Ascending aorta (tissue), 2 donors: ENCODE measurements around the gene BAD. TPM values are rescaled to one million over a fixed set of nuclear protein-coding genes. Genes with fewer than 3 reads are reported as not detected.

ENCODE experiments used
- DNase-seq, 2 donors: peaks; one replicate each; pipeline ENCODE4 v3.0.0-alpha.2; 2019; ENCODE audit warnings: low spot score in 2 of 2
- H3K27ac ChIP-seq, 2 donors: fragments of 200-600 bp; sonication (generic); one replicate each; pipeline ENCODE4 v1.5.1; 2016 to 2017; ENCODE audit warnings: mild to moderate bottlenecking in 1 of 2
- H3K27me3 ChIP-seq: fragments of 200-600 bp; sonication (generic); one replicate; pipeline ENCODE4 v1.5.1; 2017
- H3K36me3 ChIP-seq, 2 donors: fragments of 200-600 bp; sonication (generic); one replicate each; pipeline ENCODE4 v1.5.1; 2016
- H3K4me1 ChIP-seq, 2 donors: fragments of 200-600 bp; sonication (generic); one replicate each; pipeline ENCODE4 v1.5.1; 2016 to 2017; ENCODE audit warnings: mild to moderate bottlenecking in 1 of 2
- H3K4me3 ChIP-seq, 2 donors: fragments of 200-600 bp; sonication (generic); one replicate each; pipeline ENCODE4 v1.5.1; 2016 to 2017; ENCODE audit warnings: mild to moderate bottlenecking in 1 of 2
- H3K9me3 ChIP-seq, 2 donors: fragments of 200-600 bp; sonication (generic); one replicate each; pipeline ENCODE4 v1.5.1; 2016
- intact Hi-C: fragments of 100-400 bp; cut with DNase I; formaldehyde crosslinking; loops from one replicate; pipeline ENCODE4 v1.15.1; 2023
- total RNA-seq: library from RNA; depleted of rRNA; stranded (reverse); fragments of >200 nt; gene quantifications from one replicate; pipeline ENCODE4 v1.1.0, GENCODE V29; 2016
- TF ChIP-seq, protein P1 (sequence below), 3 experiments: fragments of 200-600 bp in 2 of 3; fragments of 450-650 bp in 1 of 3; sonication (generic) in 2 of 3; IDR thresholded peaks; one replicate each; pipeline ENCODE4 v1.5.1; 2016 to 2019; ENCODE audit warnings: antibody characterized with exemption in 3 of 3, mild to moderate bottlenecking in 1 of 3, moderate library complexity in 1 of 3

Gene BAD
- total RNA-seq, 1 donor from 2014 or later = 175 TPM

DNA sequence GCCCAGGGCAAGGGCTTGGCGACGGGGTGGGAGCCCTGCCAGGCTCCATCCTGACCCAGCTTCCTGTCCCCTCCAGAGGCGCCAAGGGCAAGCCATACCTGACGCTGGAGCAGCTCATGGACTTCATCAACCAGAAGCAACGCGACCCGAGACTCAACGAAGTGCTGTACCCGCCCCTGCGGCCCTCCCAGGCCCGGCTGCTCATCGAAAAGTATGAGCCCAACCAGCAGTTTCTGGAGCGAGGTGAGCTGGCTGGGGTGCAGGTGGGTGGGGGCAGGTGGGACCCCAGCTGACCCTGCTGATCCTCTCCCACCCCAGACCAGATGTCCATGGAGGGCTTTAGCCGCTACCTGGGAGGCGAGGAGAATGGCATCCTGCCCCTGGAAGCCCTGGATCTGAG is 28.2 kb downstream of the BAD start:
- TF ChIP-seq, protein P1, sequence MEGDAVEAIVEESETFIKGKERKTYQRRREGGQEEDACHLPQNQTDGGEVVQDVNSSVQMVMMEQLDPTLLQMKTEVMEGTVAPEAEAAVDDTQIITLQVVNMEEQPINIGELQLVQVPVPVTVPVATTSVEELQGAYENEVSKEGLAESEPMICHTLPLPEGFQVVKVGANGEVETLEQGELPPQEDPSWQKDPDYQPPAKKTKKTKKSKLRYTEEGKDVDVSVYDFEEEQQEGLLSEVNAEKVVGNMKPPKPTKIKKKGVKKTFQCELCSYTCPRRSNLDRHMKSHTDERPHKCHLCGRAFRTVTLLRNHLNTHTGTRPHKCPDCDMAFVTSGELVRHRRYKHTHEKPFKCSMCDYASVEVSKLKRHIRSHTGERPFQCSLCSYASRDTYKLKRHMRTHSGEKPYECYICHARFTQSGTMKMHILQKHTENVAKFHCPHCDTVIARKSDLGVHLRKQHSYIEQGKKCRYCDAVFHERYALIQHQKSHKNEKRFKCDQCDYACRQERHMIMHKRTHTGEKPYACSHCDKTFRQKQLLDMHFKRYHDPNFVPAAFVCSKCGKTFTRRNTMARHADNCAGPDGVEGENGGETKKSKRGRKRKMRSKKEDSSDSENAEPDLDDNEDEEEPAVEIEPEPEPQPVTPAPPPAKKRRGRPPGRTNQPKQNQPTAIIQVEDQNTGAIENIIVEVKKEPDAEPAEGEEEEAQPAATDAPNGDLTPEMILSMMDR (IDR thresholded peaks at IDR 0.05) = no peak
- intact Hi-C loops = no loop called here
- Histone ChIP-seq H3K4me1 (peaks cover 7 to 18% of the 10 kb centered on the region in 2 donors), H3K4me3 (no peak overlapping the region), H3K36me3 (peaks cover 52 to 63% of the 10 kb centered on the region in 2 donors), H3K27ac (no peak overlapping the region), H3K9me3 (no peaks in the 10 kb centered on the region), H3K27me3 (no peaks in the 10 kb centered on the region)
- DNase-seq = no peak

DNA sequence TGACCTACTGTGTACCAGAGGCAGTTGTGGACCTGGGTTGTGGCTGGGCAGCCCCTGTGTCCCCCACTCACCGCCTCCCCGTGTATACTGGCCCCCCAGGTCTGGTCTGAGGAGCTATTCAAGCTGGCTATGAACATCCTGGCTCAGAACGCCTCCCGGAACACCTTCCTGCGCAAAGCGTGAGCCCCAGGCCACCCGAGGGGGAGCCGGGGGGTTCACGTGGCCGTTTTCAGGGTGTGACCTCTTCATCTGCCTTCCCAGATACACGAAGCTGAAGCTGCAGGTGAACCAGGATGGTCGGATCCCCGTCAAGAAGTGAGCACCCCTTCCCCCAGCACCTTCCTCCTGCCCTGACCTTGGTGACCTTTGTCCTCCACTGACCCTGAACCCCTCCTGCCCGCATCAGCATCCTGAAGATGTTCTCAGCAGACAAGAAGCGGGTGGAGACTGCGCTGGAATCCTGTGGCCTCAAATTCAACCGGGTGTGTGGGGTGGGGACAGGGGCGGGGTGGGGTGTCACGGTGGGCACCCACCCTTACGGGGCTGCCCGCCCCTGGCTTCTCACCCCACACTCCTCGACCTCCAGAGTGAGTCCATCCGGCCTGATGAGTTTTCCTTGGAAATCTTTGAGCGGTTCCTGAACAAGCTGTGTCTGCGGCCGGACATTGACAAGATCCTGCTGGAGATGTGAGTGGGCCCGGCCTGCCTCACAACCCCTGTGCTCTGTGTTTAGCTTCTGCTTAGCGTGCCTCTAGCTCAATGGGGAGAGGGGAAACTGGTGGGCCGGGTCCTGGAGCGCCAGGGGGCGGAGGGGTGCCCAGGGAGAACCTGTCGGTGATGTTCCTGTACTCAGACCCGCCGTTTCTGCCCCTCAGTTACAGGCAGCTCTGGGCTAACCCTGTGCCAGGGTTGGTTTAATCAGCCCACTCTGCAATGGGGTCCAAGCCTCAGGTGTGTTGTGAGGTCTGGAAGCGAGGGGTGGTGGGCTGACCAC is 29.0 kb downstream of the BAD start:
- no peaks in the 10 kb centered on the region for H3K27me3 ChIP-seq
- TF ChIP-seq, protein P1 (IDR thresholded peaks at IDR 0.05) = no peak
- intact Hi-C loops = no loop called here
- no peak overlapping the region for H3K27ac ChIP-seq
- no peak for DNase-seq
- peaks cover 52 to 57% of the 10 kb centered on the region in 2 donors for H3K36me3 ChIP-seq
- H3K9me3 ChIP-seq = no peaks in the 10 kb centered on the region
- H3K4me3 ChIP-seq = no peak overlapping the region
- peaks cover 7 to 24% of the 10 kb centered on the region in 2 donors for H3K4me1 ChIP-seq

DNA sequence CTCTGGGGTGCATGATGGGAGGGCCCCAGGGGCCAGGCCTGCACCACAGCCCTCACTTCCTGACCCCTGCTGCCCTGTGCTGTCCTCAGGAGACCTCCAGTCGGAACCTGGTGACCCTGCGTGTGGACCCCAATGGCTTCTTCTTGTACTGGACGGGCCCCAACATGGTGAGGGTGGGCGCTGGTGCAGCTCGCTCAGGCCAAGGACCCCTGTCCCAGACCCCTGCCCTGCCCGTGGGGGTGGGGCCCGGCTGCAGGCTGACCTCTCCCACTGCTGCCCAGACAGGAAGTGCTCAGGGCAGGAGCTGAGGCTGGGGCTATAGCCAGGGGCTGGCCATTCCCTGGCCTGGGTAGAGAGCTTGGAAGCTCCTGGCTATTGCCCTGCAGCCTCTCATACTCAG is 30.1 kb downstream of the BAD start:
- DNase-seq = no peak
- H3K36me3 ChIP-seq = peaks cover 41 to 48% of the 10 kb centered on the region in 2 donors
- no peaks in the 10 kb centered on the region for H3K27me3 ChIP-seq
- no peaks in the 10 kb centered on the region for H3K9me3 ChIP-seq
- peak overlapping the region; percentile 34 to 45 for H3K27ac ChIP-seq
- H3K4me1 ChIP-seq = peaks cover 7 to 25% of the 10 kb centered on the region in 2 donors
- H3K4me3 ChIP-seq = no peak overlapping the region
- TF ChIP-seq, protein P1 (IDR thresholded peaks at IDR 0.05) = no peak
- intact Hi-C loops = no loop called here

DNA sequence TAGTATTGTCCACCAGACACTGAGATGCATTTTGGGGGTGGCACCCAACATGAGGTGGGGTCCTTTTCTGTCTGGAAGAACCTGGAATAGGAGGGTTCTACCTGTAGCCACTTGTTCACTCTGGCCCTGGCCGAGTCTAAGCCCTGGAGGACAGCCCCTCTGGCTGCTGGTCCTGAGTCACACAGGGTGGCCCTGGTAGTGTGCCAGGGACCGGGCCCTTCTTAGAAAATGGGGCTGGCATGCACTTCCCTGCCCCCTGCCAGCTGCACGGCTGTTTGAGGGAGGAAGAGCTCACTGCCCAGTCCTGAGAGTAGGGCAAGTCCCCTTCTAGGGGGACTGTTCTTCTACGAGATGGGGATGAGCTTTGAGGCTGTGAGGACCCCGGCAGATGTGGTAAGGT is 31.0 kb downstream of the BAD start:
- H3K9me3 ChIP-seq = no peaks in the 10 kb centered on the region
- intact Hi-C loops = no loop called here

DNA sequence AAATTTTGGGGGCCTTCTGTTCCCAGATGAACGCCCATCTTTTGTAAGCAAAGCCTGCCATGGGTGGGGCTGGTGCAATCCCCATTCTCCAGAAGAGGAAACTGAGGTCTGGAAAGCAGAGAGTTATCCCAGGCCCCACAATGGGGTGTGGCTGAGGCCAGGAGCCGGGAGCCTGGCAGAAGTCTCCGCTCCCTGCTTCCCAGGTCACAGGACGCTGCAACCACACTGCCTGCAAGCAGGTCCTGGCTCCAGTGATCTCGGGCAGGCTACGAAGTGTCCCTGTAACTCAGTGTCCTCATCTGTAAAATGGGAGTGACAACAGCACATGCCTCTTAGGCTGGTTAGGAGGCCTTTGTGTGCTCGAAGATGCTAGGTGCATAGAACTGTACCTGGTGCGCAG is 31.4 kb downstream of the BAD start:
- Histone ChIP-seq H3K27ac (peak overlapping the region; percentile 53 to 68), H3K9me3 (no peaks in the 10 kb centered on the region), H3K4me3 (peak overlapping the region; percentile 74 to 86), H3K4me1 (peaks cover 7 to 25% of the 10 kb centered on the region in 2 donors), H3K36me3 (peaks cover 29 to 35% of the 10 kb centered on the region in 2 donors), H3K27me3 (no peaks in the 10 kb centered on the region)
- DNase-seq = no peak
- intact Hi-C loops = no loop called here
- TF ChIP-seq, protein P1 (IDR thresholded peaks at IDR 0.05) = no peak

More for the DNA sequence above, 31.0 kb downstream of the BAD start:
- Histone ChIP-seq H3K4me3 (peak overlapping the region in 1 of 2 donors; percentile 74), H3K27me3 (no peaks in the 10 kb centered on the region), H3K27ac (peak overlapping the region; percentile 45 to 53), H3K36me3 (peaks cover 33 to 39% of the 10 kb centered on the region in 2 donors), H3K4me1 (peaks cover 7 to 25% of the 10 kb centered on the region in 2 donors)
- TF ChIP-seq, protein P1 (IDR thresholded peaks at IDR 0.05) = no peak
- no peak for DNase-seq
